GM18517 (cell line): ENCODE measurements around the gene CFAP74.
"Not testable (repeated sequence)": the region's sequence is repeated elsewhere in the genome, so short reads cannot be mapped to it uniquely, and the experiment has no call there.

ENCODE experiments used
- ATAC-seq: cut with Tn5 transposase; IDR thresholded peaks from one replicate; pipeline ENCODE4 v1.9.1; 2021; ENCODE audit warnings: mild to moderate bottlenecking, moderate library complexity; ENCODE audit not compliant: unreplicated experiment

The CFAP74 gene

GRCh38 chr1:1989102-1989542, 14.5 kb downstream of the CFAP74 start:
- ATAC-seq = no peak

- ATAC-seq = no peak
These were observed 15.3 kb downstream of the CFAP74 start for GRCh38 chr1:1988061-1988945.

DNA sequence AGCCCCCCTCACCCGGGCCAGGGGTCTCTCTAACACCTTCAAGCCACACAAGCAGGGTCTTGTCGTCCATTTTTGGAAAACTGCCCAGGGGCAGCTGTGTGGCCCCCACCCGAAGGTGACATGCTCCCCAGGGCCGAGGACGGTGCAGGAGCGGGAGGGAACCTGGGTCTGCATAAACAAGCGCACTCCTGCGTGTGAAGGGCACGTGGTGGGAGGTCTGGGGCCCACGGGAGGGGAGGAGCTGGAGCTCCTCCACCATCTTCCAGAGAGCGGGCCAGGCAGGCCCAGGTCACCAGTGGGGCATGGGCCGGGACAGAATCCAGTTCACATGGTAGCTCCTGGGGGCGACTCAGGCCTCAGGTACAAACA, 16.5 kb downstream of the CFAP74 start:
- ATAC-seq = no peak

DNA sequence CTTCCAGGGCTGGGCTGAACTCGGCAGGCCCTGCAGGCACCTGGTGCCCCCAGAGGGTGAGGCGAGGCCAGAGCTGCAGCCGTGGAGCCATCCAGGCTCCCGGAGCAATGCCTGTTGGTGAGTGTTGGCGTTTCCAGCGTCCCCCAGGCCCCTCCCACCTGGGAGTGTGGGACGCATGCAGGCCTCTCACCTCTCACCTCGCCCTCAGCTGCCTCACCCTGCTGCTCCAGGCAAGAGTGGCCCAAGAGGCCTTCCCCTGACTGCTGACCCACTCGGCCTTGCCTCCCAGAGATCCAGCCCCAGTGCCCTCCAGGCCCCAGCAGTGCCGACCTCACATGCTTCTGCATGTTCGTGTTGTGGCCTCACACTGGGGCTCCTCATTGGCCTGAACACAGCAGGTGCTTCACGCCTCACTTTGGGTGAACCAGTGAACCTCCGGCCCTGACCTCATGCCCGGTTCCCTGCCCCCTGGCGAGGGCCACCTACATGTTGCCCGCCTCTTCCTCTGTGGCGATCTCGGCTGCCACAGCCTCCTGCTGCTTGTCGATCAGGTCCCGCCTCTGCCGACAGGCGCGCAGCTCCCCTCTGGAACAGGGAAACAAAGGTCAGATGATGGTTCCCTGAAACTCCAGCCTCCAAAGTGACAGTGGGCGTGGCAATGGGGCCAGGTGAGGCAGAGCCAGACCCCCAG, 17.0 kb downstream of the CFAP74 start:
- ATAC-seq = no peak

DNA sequence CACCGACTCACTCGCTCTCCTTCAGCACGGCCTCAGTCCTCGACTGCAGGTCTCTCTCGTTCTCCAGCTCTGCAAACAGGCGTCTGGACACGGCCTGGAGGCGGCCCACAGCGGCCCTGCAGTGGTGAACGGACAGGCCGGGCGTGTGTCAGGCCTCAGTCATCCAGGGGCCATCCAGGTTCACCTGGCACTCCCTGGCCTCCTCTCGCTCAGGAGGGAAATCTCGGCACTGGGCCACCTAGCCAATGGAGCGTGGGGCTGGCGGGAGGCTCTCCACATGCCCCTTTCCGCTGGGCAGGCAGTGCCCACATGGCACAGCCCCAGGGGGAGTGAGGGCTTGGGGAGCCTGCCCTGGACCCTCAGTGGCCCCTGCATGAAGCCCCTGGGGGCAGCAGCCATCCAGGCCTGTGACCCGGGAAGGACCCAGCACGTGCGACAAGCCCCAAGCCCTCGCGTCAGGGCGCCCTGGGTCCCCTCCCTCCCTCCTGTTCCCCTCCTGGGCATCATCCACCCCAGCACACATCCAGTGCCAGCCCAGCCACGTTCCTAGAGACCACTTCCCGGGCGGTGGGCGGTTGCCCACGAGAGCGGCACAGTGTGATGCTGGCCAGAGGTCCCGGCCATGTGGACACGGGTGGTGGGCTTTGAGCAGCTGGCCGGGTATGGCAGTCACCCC, 18.1 kb downstream of the CFAP74 start:
- no peak for ATAC-seq

DNA sequence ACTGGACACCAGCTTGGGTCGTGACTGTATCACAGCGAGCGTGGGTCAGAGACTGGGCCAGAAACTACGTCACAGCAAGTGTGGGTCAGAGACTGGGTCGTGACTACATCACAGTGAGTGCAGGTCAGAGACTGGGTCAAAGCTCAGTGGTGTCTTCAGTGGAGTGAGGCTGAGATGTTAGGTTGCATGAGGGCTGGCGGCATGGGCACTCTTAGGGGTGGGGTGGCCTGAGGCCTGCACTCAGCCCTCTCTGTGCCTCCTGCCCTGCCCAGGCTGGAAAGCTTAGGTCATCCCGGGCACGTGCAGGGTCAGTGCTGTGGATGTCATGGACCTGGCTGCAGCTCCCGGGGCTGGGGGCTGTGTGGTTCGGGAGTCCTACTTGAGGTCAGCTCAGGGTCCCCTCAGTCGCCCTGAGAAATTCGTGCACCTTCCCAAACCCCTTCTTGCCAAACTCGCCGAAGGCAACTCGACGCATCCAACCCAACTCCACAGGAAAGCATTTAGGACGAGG, 19.0 kb downstream of the CFAP74 start:
- no peak for ATAC-seq

DNA sequence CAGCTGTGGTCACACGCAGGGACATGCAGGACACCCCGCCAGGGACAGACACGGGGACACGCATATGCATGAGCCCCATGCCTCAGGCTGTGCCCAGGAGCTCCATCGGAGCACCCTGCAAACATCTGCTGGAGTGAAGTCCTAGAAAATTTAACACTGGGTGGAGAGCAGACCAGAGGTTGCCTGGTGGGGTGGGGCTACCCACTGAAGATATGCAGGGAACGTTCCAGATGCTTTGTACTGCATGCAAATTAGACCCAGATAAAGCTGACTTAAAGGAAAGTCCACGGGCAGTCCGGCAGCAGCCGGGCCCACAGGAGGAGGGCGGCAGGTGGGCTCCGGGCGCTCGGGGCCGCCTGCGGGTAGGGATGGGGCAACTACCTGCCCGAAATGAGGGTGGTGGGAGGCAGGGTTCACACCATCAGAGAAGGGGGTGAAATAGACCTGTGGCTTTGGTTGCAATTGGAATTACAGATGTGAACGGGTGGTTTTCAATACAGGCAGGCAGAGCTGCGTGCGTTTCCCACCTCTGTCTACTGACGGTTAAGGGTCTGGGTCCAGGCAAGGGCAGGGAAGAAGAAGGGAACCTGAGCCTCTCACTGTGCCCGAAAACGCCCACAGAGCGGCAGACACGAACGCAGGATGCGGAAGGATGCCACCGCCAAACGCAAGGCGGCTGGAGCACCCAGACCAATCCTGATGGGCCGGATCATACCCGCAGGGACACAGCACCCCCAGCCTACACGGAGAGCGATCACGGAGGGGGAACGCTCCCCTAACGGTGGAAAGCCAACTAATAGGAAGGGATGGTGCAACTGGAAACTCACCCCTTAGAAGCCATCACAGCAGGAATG, 21.0 kb downstream of the CFAP74 start:
- ATAC-seq = no peak

GRCh38 chr1:1981631-1982327, 21.8 kb downstream of the CFAP74 start:
- ATAC-seq = not testable (repeated sequence)

- no peak for ATAC-seq
These were observed 22.5 kb downstream of the CFAP74 start for GRCh38 chr1:1981142-1981500.

GRCh38 chr1:1980467-1981141, 23.0 kb downstream of the CFAP74 start:
- ATAC-seq = no peak

- no peak for ATAC-seq
These were observed 24.0 kb downstream of the CFAP74 start for GRCh38 chr1:1979482-1980165.

GRCh38 chr1:1978690-1979481, 24.7 kb downstream of the CFAP74 start:
- ATAC-seq = not testable (repeated sequence)

- ATAC-seq = no peak
These were observed 25.5 kb downstream of the CFAP74 start for GRCh38 chr1:1978108-1978507.

DNA sequence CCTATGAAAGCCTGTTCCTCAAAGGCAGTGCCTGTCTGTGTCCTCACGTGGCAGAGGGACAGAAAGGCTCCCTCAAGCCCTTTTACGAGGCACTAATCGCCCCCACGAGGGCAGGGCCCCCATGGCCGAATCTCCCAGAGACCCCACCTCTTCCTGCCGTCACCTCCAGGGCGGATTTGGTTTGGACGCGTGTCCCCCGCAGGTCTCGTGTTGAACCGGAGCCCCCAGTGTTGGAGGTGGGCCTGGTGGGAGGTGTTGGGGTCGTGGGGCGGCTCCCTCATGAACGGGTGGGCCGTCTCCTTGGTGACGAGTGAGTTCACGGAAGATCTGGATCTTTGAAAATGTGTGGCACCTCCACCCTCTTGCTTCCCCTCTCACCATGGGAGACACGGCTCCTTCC, 27.6 kb downstream of the CFAP74 start:
- no peak for ATAC-seq

- no peak for ATAC-seq
These were observed 28.1 kb downstream of the CFAP74 start for GRCh38 chr1:1975535-1975934.

DNA sequence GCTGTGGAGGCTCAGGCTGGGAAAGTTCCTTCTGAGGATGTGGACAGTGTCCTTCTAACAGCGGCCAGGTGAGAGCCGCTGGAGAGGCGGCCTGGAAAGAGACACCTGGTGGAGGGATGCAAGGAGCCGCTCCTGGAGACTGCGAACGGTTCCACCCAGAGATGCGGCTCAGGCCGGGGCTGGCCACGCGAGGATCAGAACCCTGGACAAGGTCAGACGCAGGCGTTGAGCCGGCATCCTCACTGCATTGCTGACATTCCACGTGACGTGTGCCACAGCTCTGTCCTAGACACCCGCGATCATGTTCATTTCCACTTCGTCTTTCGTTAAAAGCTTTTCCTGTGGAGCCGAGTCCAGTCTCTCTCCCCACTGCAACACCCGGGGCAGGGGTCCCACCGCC, 28.8 kb downstream of the CFAP74 start:
- no peak for ATAC-seq

- no peak for ATAC-seq
These were observed 29.6 kb downstream of the CFAP74 start for GRCh38 chr1:1973716-1974642.
